Measurements from ENCODE around the gene ZNF337.

The ZNF337 gene

GRCh38 chr20:25624500-25624939 is 72.1 kb downstream of the ZNF337 start:
- no peak for DNase-seq
